Measurements from ENCODE around the gene TRAK1.

TRAK1 gene

DNA sequence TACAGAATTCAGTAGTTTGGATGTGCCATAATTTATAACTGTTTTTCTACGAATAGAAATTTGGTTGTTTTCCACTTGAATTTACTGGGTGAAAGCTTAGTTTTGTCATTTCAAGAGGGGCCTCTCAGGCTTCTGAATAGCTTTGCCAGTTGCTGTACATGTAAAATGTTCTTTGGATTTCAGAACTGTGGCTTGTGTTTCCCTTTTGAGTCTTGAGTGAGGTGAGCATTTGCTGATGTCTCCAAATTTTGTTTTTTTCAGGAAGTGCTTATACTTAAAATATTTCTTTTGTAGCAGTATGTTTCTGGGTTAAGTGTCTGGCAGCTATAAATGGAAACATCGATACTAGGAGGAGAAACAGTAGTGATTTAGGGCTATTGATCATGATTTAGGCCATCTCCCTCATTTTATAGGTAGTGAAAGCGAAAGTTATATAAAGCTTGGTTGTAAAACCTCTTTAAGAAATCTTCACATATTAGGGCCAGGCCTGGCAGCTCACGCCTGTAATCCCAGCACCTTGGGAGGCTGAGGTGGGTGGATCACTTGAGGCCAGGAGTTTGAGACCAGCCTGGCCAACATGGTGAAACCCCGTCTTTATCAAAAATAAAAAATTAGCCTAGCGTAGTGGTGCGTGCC is 9.2 kb upstream of the TRAK1 start:
- Histone ChIP-seq H3K27ac (replicated peaks) (no peak overlapping the region), H3K4me3 (replicated peaks; ENCODE audit: insufficient read depth, low read length) (no peak overlapping the region), H3K27me3 (ENCODE audit: insufficient read depth, poor library complexity, severe bottlenecking) (no peaks in the 10 kb centered on the region)
- no peak for DNase-seq (ENCODE audit: low read depth in 1 of 2, low spot score in 1 of 2)
- TF ChIP-seq, protein P1, sequence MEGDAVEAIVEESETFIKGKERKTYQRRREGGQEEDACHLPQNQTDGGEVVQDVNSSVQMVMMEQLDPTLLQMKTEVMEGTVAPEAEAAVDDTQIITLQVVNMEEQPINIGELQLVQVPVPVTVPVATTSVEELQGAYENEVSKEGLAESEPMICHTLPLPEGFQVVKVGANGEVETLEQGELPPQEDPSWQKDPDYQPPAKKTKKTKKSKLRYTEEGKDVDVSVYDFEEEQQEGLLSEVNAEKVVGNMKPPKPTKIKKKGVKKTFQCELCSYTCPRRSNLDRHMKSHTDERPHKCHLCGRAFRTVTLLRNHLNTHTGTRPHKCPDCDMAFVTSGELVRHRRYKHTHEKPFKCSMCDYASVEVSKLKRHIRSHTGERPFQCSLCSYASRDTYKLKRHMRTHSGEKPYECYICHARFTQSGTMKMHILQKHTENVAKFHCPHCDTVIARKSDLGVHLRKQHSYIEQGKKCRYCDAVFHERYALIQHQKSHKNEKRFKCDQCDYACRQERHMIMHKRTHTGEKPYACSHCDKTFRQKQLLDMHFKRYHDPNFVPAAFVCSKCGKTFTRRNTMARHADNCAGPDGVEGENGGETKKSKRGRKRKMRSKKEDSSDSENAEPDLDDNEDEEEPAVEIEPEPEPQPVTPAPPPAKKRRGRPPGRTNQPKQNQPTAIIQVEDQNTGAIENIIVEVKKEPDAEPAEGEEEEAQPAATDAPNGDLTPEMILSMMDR (IDR thresholded peaks at IDR 0.05; ENCODE audit: insufficient read depth, low read length), result no peak
- peak; percentile 17; the same call in 1 of the 2 replicates for TF ChIP-seq SPI1 (IDR thresholded peaks at IDR 0.05; ENCODE audit: borderline replicate concordance, low read depth)
- TF ChIP-seq, protein P2, sequence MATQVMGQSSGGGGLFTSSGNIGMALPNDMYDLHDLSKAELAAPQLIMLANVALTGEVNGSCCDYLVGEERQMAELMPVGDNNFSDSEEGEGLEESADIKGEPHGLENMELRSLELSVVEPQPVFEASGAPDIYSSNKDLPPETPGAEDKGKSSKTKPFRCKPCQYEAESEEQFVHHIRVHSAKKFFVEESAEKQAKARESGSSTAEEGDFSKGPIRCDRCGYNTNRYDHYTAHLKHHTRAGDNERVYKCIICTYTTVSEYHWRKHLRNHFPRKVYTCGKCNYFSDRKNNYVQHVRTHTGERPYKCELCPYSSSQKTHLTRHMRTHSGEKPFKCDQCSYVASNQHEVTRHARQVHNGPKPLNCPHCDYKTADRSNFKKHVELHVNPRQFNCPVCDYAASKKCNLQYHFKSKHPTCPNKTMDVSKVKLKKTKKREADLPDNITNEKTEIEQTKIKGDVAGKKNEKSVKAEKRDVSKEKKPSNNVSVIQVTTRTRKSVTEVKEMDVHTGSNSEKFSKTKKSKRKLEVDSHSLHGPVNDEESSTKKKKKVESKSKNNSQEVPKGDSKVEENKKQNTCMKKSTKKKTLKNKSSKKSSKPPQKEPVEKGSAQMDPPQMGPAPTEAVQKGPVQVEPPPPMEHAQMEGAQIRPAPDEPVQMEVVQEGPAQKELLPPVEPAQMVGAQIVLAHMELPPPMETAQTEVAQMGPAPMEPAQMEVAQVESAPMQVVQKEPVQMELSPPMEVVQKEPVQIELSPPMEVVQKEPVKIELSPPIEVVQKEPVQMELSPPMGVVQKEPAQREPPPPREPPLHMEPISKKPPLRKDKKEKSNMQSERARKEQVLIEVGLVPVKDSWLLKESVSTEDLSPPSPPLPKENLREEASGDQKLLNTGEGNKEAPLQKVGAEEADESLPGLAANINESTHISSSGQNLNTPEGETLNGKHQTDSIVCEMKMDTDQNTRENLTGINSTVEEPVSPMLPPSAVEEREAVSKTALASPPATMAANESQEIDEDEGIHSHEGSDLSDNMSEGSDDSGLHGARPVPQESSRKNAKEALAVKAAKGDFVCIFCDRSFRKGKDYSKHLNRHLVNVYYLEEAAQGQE (IDR thresholded peaks at IDR 0.05; ENCODE audit: insufficient replicate concordance, low read depth), result no peak

DNA sequence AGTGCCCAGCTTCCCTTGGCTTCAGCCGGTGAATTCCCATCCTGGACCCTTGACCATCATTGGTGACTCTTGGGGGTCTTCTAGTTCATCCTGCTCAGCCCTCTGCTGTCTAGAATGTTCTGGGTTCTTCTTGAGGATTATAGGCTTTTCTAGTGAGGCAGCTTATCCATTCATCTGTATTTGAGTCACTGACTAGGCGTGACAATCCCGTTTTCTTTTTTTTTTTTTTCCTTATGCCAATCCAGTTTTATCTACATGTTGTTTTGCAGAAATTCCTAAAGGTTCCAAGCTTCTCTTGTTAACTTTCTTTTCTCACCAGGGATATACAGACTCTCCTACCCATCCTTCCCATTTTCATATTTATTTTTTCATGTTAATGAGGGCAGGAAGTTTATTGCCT is 6.6 kb upstream of the TRAK1 start:
- no peak overlapping the region for H3K4me3 ChIP-seq (replicated peaks; ENCODE audit: insufficient read depth, low read length)
- TF ChIP-seq, protein P1 (IDR thresholded peaks at IDR 0.05; ENCODE audit: insufficient read depth, low read length), result no peak
- TF ChIP-seq SPI1 (IDR thresholded peaks at IDR 0.05; ENCODE audit: borderline replicate concordance, low read depth), result no peak
- DNase-seq (ENCODE audit: low read depth in 1 of 2, low spot score in 1 of 2), result no peak
- no peaks in the 10 kb centered on the region for H3K27me3 ChIP-seq (ENCODE audit: insufficient read depth, poor library complexity, severe bottlenecking)
- H3K27ac ChIP-seq (replicated peaks), result no peak overlapping the region

DNA sequence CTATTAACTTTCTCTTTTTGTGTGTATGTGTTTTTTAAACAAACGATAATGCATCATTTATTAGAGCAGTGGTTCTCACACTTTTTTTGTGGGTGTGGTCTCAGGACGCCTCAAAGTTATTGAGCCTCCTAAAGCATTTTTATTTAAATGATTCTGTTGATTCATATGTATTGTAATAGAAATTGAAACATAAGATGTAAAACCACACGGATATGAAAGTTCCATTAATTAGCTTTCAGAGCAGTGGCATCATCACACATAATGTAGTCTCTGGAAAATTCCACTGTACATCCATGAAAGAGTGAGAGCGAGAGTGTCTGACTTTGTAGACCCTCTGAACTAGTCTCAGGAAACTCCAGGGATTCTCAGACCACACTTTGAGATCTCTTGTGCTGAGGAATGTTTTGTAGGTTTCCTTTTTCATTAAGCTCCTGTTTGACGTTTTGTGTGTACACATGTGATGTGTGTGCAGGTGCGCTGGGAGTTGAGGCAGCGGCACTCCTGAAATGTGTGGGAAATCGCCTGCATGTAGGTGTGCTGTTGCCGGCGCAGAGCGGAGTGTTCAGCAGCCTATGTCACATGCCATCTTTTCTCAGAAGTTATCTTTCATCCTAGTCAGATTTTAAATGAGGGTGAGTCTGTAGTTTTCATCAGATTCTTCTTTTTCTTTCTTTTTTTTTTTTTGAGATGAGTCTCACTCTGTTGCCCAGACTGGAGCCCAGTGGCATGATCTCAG is 5.3 kb upstream of the TRAK1 start:
- DNase-seq (ENCODE audit: low read depth in 1 of 2, low spot score in 1 of 2), result no peak
- Histone ChIP-seq H3K27ac (replicated peaks) (no peak overlapping the region), H3K4me3 (replicated peaks; ENCODE audit: insufficient read depth, low read length) (no peak overlapping the region), H3K27me3 (ENCODE audit: insufficient read depth, poor library complexity, severe bottlenecking) (no peaks in the 10 kb centered on the region)
- TF ChIP-seq POLR2AphosphoS5 (IDR thresholded peaks at IDR 0.05; ENCODE audit: low read depth) (no peak), SPI1 (IDR thresholded peaks at IDR 0.05; ENCODE audit: borderline replicate concordance, low read depth) (no peak), GABPA (IDR thresholded peaks at IDR 0.05; ENCODE audit: low read depth) (no peak)
- TF ChIP-seq, protein P1 (IDR thresholded peaks at IDR 0.05; ENCODE audit: insufficient read depth, low read length), result no peak
- TF ChIP-seq, protein P2 (IDR thresholded peaks at IDR 0.05; ENCODE audit: insufficient replicate concordance, low read depth), result no peak
